ENCODE results near the gene GPX2. TPM values are rescaled to one million over a fixed set of nuclear protein-coding genes. Genes with fewer than 3 reads are reported as not detected.
"Not testable (repeated sequence)": the region's sequence is repeated elsewhere in the genome, so short reads cannot be mapped to it uniquely, and the experiment has no call there.

The GPX2 gene
- total RNA-seq, 1 experiment from 2014 or later: not detected

- TSS peak; percentile 69 for BruUV-seq (replicated peaks)
- POLR2A ChIA-PET (ENCODE audit: low non-redundant PET): interaction anchor here (0.6 kb wide), 2 partner anchors 10 to 294 kb away, joined by 3 to 5 read pairs; no protein-coding TSS in a partner anchor
- Histone ChIP-seq H3K27ac (ENCODE audit: low read depth, low read length, poor library complexity, severe bottlenecking) (peak overlapping the region; percentile 91), H3K27me3 (replicated peaks; ENCODE audit: insufficient read depth, low read depth, low read length, poor library complexity) (no peaks in the 10 kb centered on the region), H3K4me3 (ENCODE audit: low read depth, low read length, poor library complexity, severe bottlenecking) (peak overlapping the region; percentile 92), H3K9me3 (ENCODE audit: low read depth, low read length, poor library complexity, severe bottlenecking) (no peaks in the 10 kb centered on the region), H3K4me1 (ENCODE audit: insufficient read depth, low read length, poor library complexity, severe bottlenecking) (peaks cover 21% of the 10 kb centered on the region), H3K36me3 (ENCODE audit: insufficient read depth, low read length, poor library complexity, severe bottlenecking) (no peaks in the 10 kb centered on the region)
- DNase-seq (ENCODE audit: low spot score): no peak
- CTCF ChIA-PET: no interaction called here
- no peak for TF ChIP-seq CTCF (conservative IDR thresholded peaks at IDR 0.05; ENCODE audit: low read depth, low read length)
- TF ChIP-seq EZH2 (IDR thresholded peaks at IDR 0.05; ENCODE audit: borderline replicate concordance, low read depth, low read length, poor library complexity, severe bottlenecking): no peak
- intact Hi-C loops (cut with micrococcal nuclease; ENCODE audit: unreplicated experiment): no loop called here
Measured at GRCh38 chr14:64915029-64915424, 27.5 kb downstream of the GPX2 start.

GRCh38 chr14:64914237-64915028 lies 28.1 kb downstream of the GPX2 start, which contains the start of gene CHURC1:
TSS of gene CHURC1 (plus strand) at chr14:64914455. CDS start at chr14:64914496, 41 bp downstream.
- no peaks in the 10 kb centered on the region for H3K9me3 ChIP-seq (ENCODE audit: low read depth, low read length, poor library complexity, severe bottlenecking)
- no peaks in the 10 kb centered on the region for H3K27me3 ChIP-seq (replicated peaks; ENCODE audit: insufficient read depth, low read depth, low read length, poor library complexity)
- DNase-seq (ENCODE audit: low spot score): peak; percentile 100
- peak within 1 kb of the TSS; percentile 92 for H3K4me3 ChIP-seq (ENCODE audit: low read depth, low read length, poor library complexity, severe bottlenecking)
- POLR2A ChIA-PET (ENCODE audit: low non-redundant PET): interaction anchor here (0.6 kb wide), 2 partner anchors 10 to 293 kb away, joined by 3 to 5 read pairs; no protein-coding TSS in a partner anchor
- no TSS peak for BruUV-seq (replicated peaks)
- intact Hi-C loops (cut with micrococcal nuclease; ENCODE audit: unreplicated experiment): loop anchor here (5.0 kb wide), 1 partner anchor 73 kb away; the partner anchor contains the start of gene FNTB
- TF ChIP-seq EZH2 (IDR thresholded peaks at IDR 0.05; ENCODE audit: borderline replicate concordance, low read depth, low read length, poor library complexity, severe bottlenecking): no peak
- no peak for TF ChIP-seq CTCF (conservative IDR thresholded peaks at IDR 0.05; ENCODE audit: low read depth, low read length)
- no peaks in the 10 kb centered on the region for H3K36me3 ChIP-seq (ENCODE audit: insufficient read depth, low read length, poor library complexity, severe bottlenecking)
- peaks cover 16% of the 10 kb centered on the region for H3K4me1 ChIP-seq (ENCODE audit: insufficient read depth, low read length, poor library complexity, severe bottlenecking)
- H3K27ac ChIP-seq (ENCODE audit: low read depth, low read length, poor library complexity, severe bottlenecking): peak within 1 kb of the TSS; percentile 91
- CTCF ChIA-PET: no interaction called here

GRCh38 chr14:64913477-64913876 lies 29.1 kb downstream of the GPX2 start:
- intact Hi-C loops (cut with micrococcal nuclease; ENCODE audit: unreplicated experiment): loop anchor here (5.0 kb wide), 1 partner anchor 74 kb away; the partner anchor contains the start of gene FNTB
- Histone ChIP-seq H3K4me3 (ENCODE audit: low read depth, low read length, poor library complexity, severe bottlenecking) (peak overlapping the region; percentile 92), H3K4me1 (ENCODE audit: insufficient read depth, low read length, poor library complexity, severe bottlenecking) (peaks cover 13% of the 10 kb centered on the region)
- CTCF ChIA-PET; H3K27me3 ChIP-seq (replicated peaks; ENCODE audit: insufficient read depth, low read depth, low read length, poor library complexity); POLR2A ChIA-PET (ENCODE audit: low non-redundant PET); H3K36me3 ChIP-seq (ENCODE audit: insufficient read depth, low read length, poor library complexity, severe bottlenecking); DNase-seq (ENCODE audit: low spot score); BruUV-seq (replicated peaks); H3K27ac ChIP-seq (ENCODE audit: low read depth, low read length, poor library complexity, severe bottlenecking); H3K9me3 ChIP-seq (ENCODE audit: low read depth, low read length, poor library complexity, severe bottlenecking): not testable (repeated sequence)
